ENCODE data around the gene TMEM240. TPM values are rescaled to one million over a fixed set of nuclear protein-coding genes. Genes with fewer than 3 reads are reported as not detected.

TMEM240 gene
- total and polyA plus RNA-seq, 9 of the 15 experiments (the other 6 are each of a cell fraction or from before 2014, with no cell fraction given), result 0.24 to 2.0 (median 0.69) TPM; not detected in 5

DNA sequence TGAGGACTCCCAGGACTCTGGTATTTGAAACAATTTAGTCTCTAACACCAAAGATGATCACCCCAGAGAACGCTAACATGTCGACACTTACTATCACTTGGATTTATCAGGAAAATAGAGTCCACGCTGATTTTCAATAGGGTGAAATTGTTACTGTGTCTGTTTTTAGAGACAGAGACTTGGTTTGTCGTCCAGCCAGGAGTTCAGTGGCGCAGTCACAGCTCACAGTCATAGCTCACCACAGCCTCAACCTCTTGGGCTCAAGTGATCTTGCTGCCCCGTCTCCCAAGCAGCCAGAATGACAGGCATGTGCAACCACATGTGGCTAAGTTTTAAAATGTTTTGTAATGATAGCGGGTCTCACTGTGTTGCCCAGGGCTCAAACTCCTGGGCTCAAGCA lies 28.9 kb upstream of the TMEM240 start:
- DNase-seq (ENCODE audit: extremely low read depth in 1 of 4, low spot score in 3 of 4) (no peak), ATAC-seq (no peak), FAIRE-seq (no peak)
- peaks cover 76% of the 10 kb centered on the region for H3K36me3 ChIP-seq (ENCODE audit: control insufficient read depth, insufficient read depth, low read length)
- no peaks in the 10 kb centered on the region for H3K27me3 ChIP-seq (ENCODE audit: control insufficient read depth in 2 of 2, insufficient read depth in 2 of 2, low read length in 2 of 2)
- TF ChIP-seq, protein P1, sequence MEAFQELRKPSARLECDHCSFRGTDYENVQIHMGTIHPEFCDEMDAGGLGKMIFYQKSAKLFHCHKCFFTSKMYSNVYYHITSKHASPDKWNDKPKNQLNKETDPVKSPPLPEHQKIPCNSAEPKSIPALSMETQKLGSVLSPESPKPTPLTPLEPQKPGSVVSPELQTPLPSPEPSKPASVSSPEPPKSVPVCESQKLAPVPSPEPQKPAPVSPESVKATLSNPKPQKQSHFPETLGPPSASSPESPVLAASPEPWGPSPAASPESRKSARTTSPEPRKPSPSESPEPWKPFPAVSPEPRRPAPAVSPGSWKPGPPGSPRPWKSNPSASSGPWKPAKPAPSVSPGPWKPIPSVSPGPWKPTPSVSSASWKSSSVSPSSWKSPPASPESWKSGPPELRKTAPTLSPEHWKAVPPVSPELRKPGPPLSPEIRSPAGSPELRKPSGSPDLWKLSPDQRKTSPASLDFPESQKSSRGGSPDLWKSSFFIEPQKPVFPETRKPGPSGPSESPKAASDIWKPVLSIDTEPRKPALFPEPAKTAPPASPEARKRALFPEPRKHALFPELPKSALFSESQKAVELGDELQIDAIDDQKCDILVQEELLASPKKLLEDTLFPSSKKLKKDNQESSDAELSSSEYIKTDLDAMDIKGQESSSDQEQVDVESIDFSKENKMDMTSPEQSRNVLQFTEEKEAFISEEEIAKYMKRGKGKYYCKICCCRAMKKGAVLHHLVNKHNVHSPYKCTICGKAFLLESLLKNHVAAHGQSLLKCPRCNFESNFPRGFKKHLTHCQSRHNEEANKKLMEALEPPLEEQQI (IDR thresholded peaks at IDR 0.05), result no peak
- TF ChIP-seq POLR2B (IDR thresholded peaks at IDR 0.05; ENCODE audit: low read depth, partially characterized antibody), result peak; percentile 4
- BruUV-seq (replicated peaks), result no TSS peak
- H3K4me2 ChIP-seq (ENCODE audit: insufficient read depth, low read length), result no peak overlapping the region
- H4K20me1 ChIP-seq (replicated peaks; ENCODE audit: control insufficient read depth, insufficient read depth, low read length), result peaks cover 15% of the 10 kb centered on the region
- H2AFZ ChIP-seq (ENCODE audit: low read depth, low read length), result no peak overlapping the region
- no peaks in the 10 kb centered on the region for H3K9me1 ChIP-seq (ENCODE audit: control insufficient read depth, insufficient read depth, low read length)
- H3K9me3 ChIP-seq (replicated peaks; ENCODE audit: control insufficient read depth, insufficient read depth, low read depth, low read length), result peaks cover 4% of the 10 kb centered on the region; the same call in 1 of the 2 replicates
- intact Hi-C loops (cut with micrococcal nuclease), result no loop called here
- ChIA-PET POLR2A (interaction anchor here (0.6 to 3.1 kb wide), 4 partner anchors 11 to 45 kb away, joined by 3 to 14 read pairs (median 6); no protein-coding TSS in a partner anchor), CTCF (ENCODE audit: low intra/inter-chr PET ratio) (no interaction called here)
- H3K79me2 ChIP-seq (ENCODE audit: control insufficient read depth, insufficient read depth, low read length), result peaks cover 98% of the 10 kb centered on the region
- H3K27ac ChIP-seq (ENCODE audit: extremely low read depth, low read depth, low read length), result no peak overlapping the region
- 0 out of 4 replicates have a peak overlapping the region, but pooled peaks of 1 of the 2 experiments have one; percentile 2 for H3K9ac ChIP-seq (ENCODE audit: insufficient read depth in 1 of 2, low read depth in 2 of 2, low read length in 2 of 2)
- 89% methylated on average over 7 of the region's 7 CpGs for WGBS (ENCODE audit: insufficient coverage, low coverage, missing lambda C conversion rate)
- no peak overlapping the region for H3K4me3 ChIP-seq
- H3K4me1 ChIP-seq (replicated peaks in 1 of 2; ENCODE audit: control insufficient read depth in 2 of 2, insufficient read depth in 2 of 2, low read length in 2 of 2), result peaks cover 2 to 16% of the 10 kb centered on the region in 2 experiments; a peak in 4 of 5 replicates
- in situ Hi-C loops (cut with MboI), result loop anchor here (5.0 kb wide), 1 partner anchor 88 kb away; the partner anchor contains the start of gene CDK11B
